ENCODE results near the gene PDE4D.
"Not testable (repeated sequence)": the region's sequence is repeated elsewhere in the genome, so short reads cannot be mapped to it uniquely, and the experiment has no call there.

Gene PDE4D

GRCh38 chr5:59767681-59768151 lies 125.8 kb downstream of the PDE4D start:
- DNase-seq = no peak

GRCh38 chr5:59767211-59767605 lies 126.3 kb downstream of the PDE4D start:
- DNase-seq = no peak

- no peak for DNase-seq
Observed at GRCh38 chr5:59766427-59767210, 126.9 kb downstream of the PDE4D start.

- no peak for DNase-seq
Observed at GRCh38 chr5:59765446-59765845, 128.1 kb downstream of the PDE4D start.

GRCh38 chr5:59764361-59764760 lies 129.2 kb downstream of the PDE4D start:
- DNase-seq = no peak

- no peak for DNase-seq
Observed at GRCh38 chr5:59763541-59763940, 130.0 kb downstream of the PDE4D start.

- DNase-seq = not testable (repeated sequence)
Observed at GRCh38 chr5:59762232-59762631, 131.3 kb downstream of the PDE4D start.

GRCh38 chr5:59760785-59761348 lies 132.7 kb downstream of the PDE4D start:
- DNase-seq = no peak

- no peak for DNase-seq
Observed at GRCh38 chr5:59759600-59760351, 133.8 kb downstream of the PDE4D start.

- no peak for DNase-seq
Observed at GRCh38 chr5:59758566-59758965, 135.0 kb downstream of the PDE4D start.

GRCh38 chr5:59757442-59757841 lies 136.1 kb downstream of the PDE4D start:
- DNase-seq = no peak

- DNase-seq = no peak
Observed at GRCh38 chr5:59756373-59757035, 137.0 kb downstream of the PDE4D start.

- no peak for DNase-seq
Observed at GRCh38 chr5:59755476-59755875, 138.1 kb downstream of the PDE4D start.

GRCh38 chr5:59753599-59753998 lies 139.9 kb downstream of the PDE4D start:
- DNase-seq = no peak

GRCh38 chr5:59749782-59750520 lies 143.6 kb downstream of the PDE4D start:
- DNase-seq = no peak

- DNase-seq = not testable (repeated sequence)
Observed at GRCh38 chr5:59748036-59748663, 145.4 kb downstream of the PDE4D start.

- no peak for DNase-seq
Observed at GRCh38 chr5:59746241-59746765, 147.2 kb downstream of the PDE4D start.

GRCh38 chr5:59745415-59745863 lies 148.1 kb downstream of the PDE4D start:
- no peak for DNase-seq

GRCh38 chr5:59744531-59744992 lies 149.0 kb downstream of the PDE4D start:
- DNase-seq = no peak

GRCh38 chr5:59741599-59741998 lies 151.9 kb downstream of the PDE4D start:
- DNase-seq = no peak

GRCh38 chr5:59738024-59738423 lies 155.5 kb downstream of the PDE4D start:
- DNase-seq = no peak

- no peak for DNase-seq
Observed at GRCh38 chr5:59732806-59733205, 160.7 kb downstream of the PDE4D start.
